Endothelial cell of umbilical vein (primary cell): ENCODE measurements around the gene METTL24. TPM values are rescaled to one million over a fixed set of nuclear protein-coding genes. Genes with fewer than 3 reads are reported as not detected.

ENCODE experiments used
- BruUV-seq: library from RNA; stranded (reverse); fragments of 400-500 nt; replicated peaks from 2 replicates; lab custom pipeline; 2021; lab: Mats Ljungman, UMichigan
- CTCF ChIA-PET: fragments of 300-600, 350-600 bp; sonication (Branson Sonifier 250); formaldehyde crosslinking; loops from one replicate; lab custom pipeline; 2021; ENCODE audit warnings: antibody characterized with exemption, inconsistent platforms; lab: Charles Lee
- POLR2A ChIA-PET: fragments of 300-600, 350-600 bp; sonication (Branson Sonifier 250); formaldehyde crosslinking; loops from one replicate; lab custom pipeline; 2021; ENCODE audit warnings: antibody characterized with exemption, inconsistent platforms; lab: Charles Lee
- DNase-seq: peaks from one replicate; pipeline ENCODE4 v3.0.0-alpha.2; 2011; ENCODE audit warnings: low read depth, low spot score
- FAIRE-seq: peaks from 2 replicates; lab custom pipeline; 2011; peaks lifted over from hg19 to GRCh38; lab: Jason Lieb, UNC
- H2AFZ ChIP-seq: 2 replicates; pipeline ENCODE4 v1.6.0; 2012; ENCODE audit warnings: low read depth, low read length, control low read depth, inconsistent platforms
- H3K27ac ChIP-seq: 2 replicates; pipeline ENCODE4 v1.5.1; 2011; ENCODE audit warnings: low read depth, mild to moderate bottlenecking, control low read depth, low read length, moderate library complexity; ENCODE audit not compliant: insufficient read depth
- H3K27me3 ChIP-seq, 2 experiments: 2 replicates each; pipeline versions ENCODE4 v1.6.0 to v1.6.1; 2011; ENCODE audit warnings: low read length in 2 of 2, mixed read lengths in 1 of 2; ENCODE audit not compliant: control insufficient read depth in 2 of 2, insufficient read depth in 2 of 2
- H3K36me3 ChIP-seq, 2 experiments: 2 replicates in 1 of 2; 3 replicates in 1 of 2; pipeline ENCODE4 v1.5.1; 2011; ENCODE audit warnings: low read length in 2 of 2, mild to moderate bottlenecking in 1 of 2, moderate library complexity in 1 of 2; ENCODE audit not compliant: control insufficient read depth in 2 of 2, insufficient read depth in 2 of 2; ENCODE audit errors: extremely low read depth in 1 of 2
- H3K4me1 ChIP-seq: 3 replicates; pipeline ENCODE4 v1.5.1; 2011; ENCODE audit warnings: mild to moderate bottlenecking, low read length; ENCODE audit not compliant: control insufficient read depth, insufficient read depth; ENCODE audit errors: extremely low read depth
- H3K4me2 ChIP-seq: 2 replicates; pipeline ENCODE4 v1.6.1; 2011; ENCODE audit warnings: low read length, control low read depth, mixed read lengths; ENCODE audit not compliant: insufficient read depth
- H3K4me3 ChIP-seq, 3 experiments: fragments of 200-600 bp in 1 of 3; sonication (generic), shearing (Covaris generic) in 1 of 3; replicated peaks in 1 of 3; 2 replicates each; pipeline ENCODE4 v1.5.1; 2011 to 2016; ENCODE audit warnings: control low read depth in 3 of 3, low read length in 3 of 3, mild to moderate bottlenecking in 2 of 3, inconsistent platforms in 1 of 3, low read depth in 1 of 3, moderate library complexity in 1 of 3; ENCODE audit not compliant: insufficient read depth in 1 of 3
- H3K79me2 ChIP-seq: 2 replicates; pipeline ENCODE4 v1.6.0; 2012; ENCODE audit warnings: low read length, inconsistent platforms; ENCODE audit not compliant: control insufficient read depth, insufficient read depth
- H3K9ac ChIP-seq: replicated peaks from 2 replicates; pipeline ENCODE3; 2011; ENCODE audit warnings: low read length, control low read depth; ENCODE audit not compliant: insufficient read depth; ENCODE audit errors: extremely low read depth
- H3K9me1 ChIP-seq: replicated peaks from 3 replicates; pipeline ENCODE4 v1.6.0; 2011; ENCODE audit warnings: mild to moderate bottlenecking, low read length; ENCODE audit not compliant: control insufficient read depth, insufficient read depth; ENCODE audit errors: extremely low read depth
- H3K9me3 ChIP-seq: replicated peaks from 2 replicates; pipeline ENCODE4 v1.5.1; 2012; ENCODE audit warnings: low read length, inconsistent platforms; ENCODE audit not compliant: control insufficient read depth, insufficient read depth
- H4K20me1 ChIP-seq: replicated peaks from 2 replicates; pipeline ENCODE3; 2011; ENCODE audit warnings: mild to moderate bottlenecking, low read length; ENCODE audit not compliant: control insufficient read depth, insufficient read depth; ENCODE audit errors: extremely low read depth
- CTCF ChIP-seq, 2 donors: IDR thresholded peaks; 1 replicate in 1 of 2; 2 replicates in 1 of 2; pipeline ENCODE4 v1.5.1; 2011; ENCODE audit warnings: low read length in 2 of 2, mild to moderate bottlenecking in 2 of 2, moderate library complexity in 2 of 2, control low read depth in 1 of 2, inconsistent platforms in 1 of 2, low read depth in 1 of 2; ENCODE audit not compliant: insufficient read depth in 1 of 2; ENCODE audit errors: extremely low read depth in 1 of 2
- EZH2 ChIP-seq: IDR thresholded peaks from 2 replicates; pipeline ENCODE4 v1.6.1; 2012; ENCODE audit warnings: borderline replicate concordance, low read depth, mild to moderate bottlenecking, moderate library complexity, low read length, inconsistent platforms; ENCODE audit not compliant: severe bottlenecking
- FOS ChIP-seq: IDR thresholded peaks from 2 replicates; pipeline ENCODE4 v1.6.1; 2011; ENCODE audit warnings: mild to moderate bottlenecking, low read length, moderate library complexity, borderline replicate concordance; ENCODE audit not compliant: insufficient read depth
- GATA2 ChIP-seq: IDR thresholded peaks from 2 replicates; pipeline ENCODE4 v1.7.0; 2011; ENCODE audit warnings: low read depth, mild to moderate bottlenecking, moderate library complexity, mixed read lengths, low read length; ENCODE audit not compliant: insufficient read length, insufficient read depth
- JUN ChIP-seq: IDR thresholded peaks from 2 replicates; pipeline ENCODE4 v1.6.1; 2011; ENCODE audit warnings: borderline replicate concordance, low read depth; ENCODE audit not compliant: insufficient read length, insufficient read depth
- MAX ChIP-seq: IDR thresholded peaks from 2 replicates; pipeline ENCODE4 v1.6.1; 2011; ENCODE audit not compliant: insufficient read depth, insufficient read length
- MYC ChIP-seq: IDR thresholded peaks from one replicate; pipeline ENCODE4 v1.6.1; 2011; ENCODE audit warnings: mild to moderate bottlenecking, low read depth, low read length
- POLR2A ChIP-seq: IDR thresholded peaks from 2 replicates; pipeline ENCODE4 v1.6.1; 2012; ENCODE audit warnings: low read depth, mild to moderate bottlenecking, control low read depth, low read length
- POLR2AphosphoS5 ChIP-seq: IDR thresholded peaks from 2 replicates; pipeline ENCODE4 v1.6.1; 2012; ENCODE audit warnings: low read depth, mild to moderate bottlenecking, control low read depth, low read length, moderate library complexity; ENCODE audit not compliant: insufficient read depth
- dilution Hi-C: fragments of 300-500 bp; cut with MboI; formaldehyde crosslinking; loops from one replicate; pipeline ENCODE4 v1.15.0; 2019; ENCODE audit warnings: low sequenced_read_pairs; ENCODE audit not compliant: extremely low pct_ligation_motif_present
- intact Hi-C: fragments of 100-400 bp; cut with micrococcal nuclease; formaldehyde crosslinking; loops from one replicate; pipeline ENCODE4 v1.10.0; 2022
- polyA plus RNA-seq, 4 experiments: library from polyadenylated mRNA; depleted of rRNA in 3 of 4; stranded (reverse) in 3 of 4; unstranded in 1 of 4; fragments of >200 nt; gene quantifications; 2 replicates each; pipeline versions ENCODE4 v1.2.1 to v1.2.3, GENCODE V29; 2011 to 2012; ENCODE audit warnings: missing spikeins in 1 of 4
- total RNA-seq: library from RNA; stranded (reverse); gene quantifications from 2 replicates; pipeline ENCODE4 v1.2.3, GENCODE V29; 2021

Gene METTL24
- total and polyA plus RNA-seq, 2 donors (not counting 3 experiments of a cell fraction or from before 2014, with no cell fraction given) = not detected

GRCh38 chr6:110326057-110326456, 32.1 kb downstream of the METTL24 start:
- H3K4me1 ChIP-seq = no peaks in the 10 kb centered on the region
- no peaks in the 10 kb centered on the region for H3K9me1 ChIP-seq
- H3K36me3 ChIP-seq = no peaks in the 10 kb centered on the region
- H4K20me1 ChIP-seq = no peaks in the 10 kb centered on the region
- no peak overlapping the region for H3K27ac ChIP-seq
- no TSS peak for BruUV-seq
- CTCF ChIA-PET = no interaction called here
- H3K27me3 ChIP-seq = peaks cover 32 to 35% of the 10 kb centered on the region in 2 experiments
- no peak overlapping the region for H3K4me3 ChIP-seq
- no peak overlapping the region for H3K9ac ChIP-seq
- dilution Hi-C loops = no loop called here
- intact Hi-C loops = no loop called here
- TF ChIP-seq FOS (no peak), POLR2AphosphoS5 (no peak), CTCF (IDR thresholded peaks at IDR 0.05; ENCODE audit: extremely low read depth in 1 of 2, insufficient read depth in 1 of 2, low read depth in 1 of 2, low read length in 2 of 2) (no peak), GATA2 (no peak), JUN (no peak), EZH2 (no peak), POLR2A (no peak), MAX (no peak), MYC (no peak)
- no peaks in the 10 kb centered on the region for H3K9me3 ChIP-seq
- FAIRE-seq = no peak
- POLR2A ChIA-PET = no interaction called here
- no peak overlapping the region for H2AFZ ChIP-seq
- DNase-seq = no peak
- H3K4me2 ChIP-seq = no peak overlapping the region
- no peaks in the 10 kb centered on the region for H3K79me2 ChIP-seq
